GM21786 (cell line): Measurements from ENCODE around the gene ABAT.
A peak's percentile ranks its signal among the peaks of the same experiment; 100 is the strongest.

Experiments used
- ATAC-seq: cut with Tn5 transposase; IDR thresholded peaks from one replicate; pipeline ENCODE4 v1.9.1; 2021; ENCODE audit not compliant: unreplicated experiment

ABAT gene

GRCh38 chr16:8674413-8675022 lies at the start of gene ABAT:
Gene ABAT, plus strand, starts transcription at chr16:8674617. Its CDS starts 61,123 bp downstream, at chr16:8735740.
- ATAC-seq: peak; percentile 100

- ATAC-seq: no peak
These were observed 48.8 kb upstream of the ABAT start for GRCh38 chr16:8625491-8626087.

GRCh38 chr16:8626946-8627345 lies 47.5 kb upstream of the ABAT start:
- no peak for ATAC-seq

- ATAC-seq: no peak
These were observed 47.0 kb upstream of the ABAT start for GRCh38 chr16:8627456-8627855.

GRCh38 chr16:8628981-8629725 lies 45.3 kb upstream of the ABAT start:
- ATAC-seq: no peak

GRCh38 chr16:8630255-8630953 lies 44.0 kb upstream of the ABAT start:
- ATAC-seq: no peak

GRCh38 chr16:8631373-8631772 lies 43.0 kb upstream of the ABAT start:
- no peak for ATAC-seq

- no peak for ATAC-seq
These were observed 42.5 kb upstream of the ABAT start for GRCh38 chr16:8631818-8632465.

GRCh38 chr16:8632675-8633182 lies 41.7 kb upstream of the ABAT start:
- no peak for ATAC-seq

GRCh38 chr16:8634991-8635736 lies 39.3 kb upstream of the ABAT start:
- no peak for ATAC-seq

GRCh38 chr16:8639694-8640093 lies 34.7 kb upstream of the ABAT start:
- no peak for ATAC-seq

GRCh38 chr16:8641671-8642070 lies 32.7 kb upstream of the ABAT start:
- ATAC-seq: no peak

- no peak for ATAC-seq
These were observed 32.3 kb upstream of the ABAT start for GRCh38 chr16:8642146-8642545.

- no peak for ATAC-seq
These were observed 29.9 kb upstream of the ABAT start for GRCh38 chr16:8644211-8645140.

- ATAC-seq: no peak
These were observed 29.3 kb upstream of the ABAT start for GRCh38 chr16:8645141-8645521.

- no peak for ATAC-seq
These were observed 28.6 kb upstream of the ABAT start for GRCh38 chr16:8645831-8646230.

GRCh38 chr16:8646326-8647053 lies 27.9 kb upstream of the ABAT start:
- no peak for ATAC-seq

- ATAC-seq: no peak
These were observed 26.6 kb upstream of the ABAT start for GRCh38 chr16:8647721-8648318.
